Mesenchymal stem cell (in vitro differentiated cells and primary cell): ENCODE measurements around the gene ITIH3.

Source experiments
- DNase-seq: peaks from one replicate; pipeline ENCODE4 v3.0.0-alpha.2; 2013
- H2AFZ ChIP-seq: one replicate; pipeline ENCODE4 v1.6.1; 2013; ENCODE audit warnings: low read depth, mild to moderate bottlenecking, control low read depth, inconsistent platforms, low read length, moderate library complexity
- H2AK5ac ChIP-seq: 2 replicates; pipeline ENCODE4 v1.6.1; 2013; ENCODE audit warnings: low read length, moderate library complexity, mild to moderate bottlenecking, inconsistent platforms; ENCODE audit not compliant: severe bottlenecking
- H2BK120ac ChIP-seq: one replicate; pipeline ENCODE4 v1.6.1; 2013; ENCODE audit warnings: low read depth, mild to moderate bottlenecking, inconsistent platforms, low read length, moderate library complexity
- H2BK12ac ChIP-seq, 2 experiments: one replicate each; pipeline ENCODE4 v1.6.1; 2013; ENCODE audit warnings: inconsistent platforms in 2 of 2, low read length in 2 of 2, mild to moderate bottlenecking in 2 of 2, moderate library complexity in 2 of 2, control low read depth in 1 of 2
- H2BK15ac ChIP-seq: one replicate; pipeline ENCODE4 v1.6.1; 2013; ENCODE audit warnings: mild to moderate bottlenecking, low read depth, inconsistent platforms; ENCODE audit not compliant: poor library complexity, severe bottlenecking
- H2BK5ac ChIP-seq: 2 replicates; pipeline ENCODE4 v1.6.1; 2013; ENCODE audit warnings: low read depth, mild to moderate bottlenecking, low read length, control low read depth, inconsistent platforms; ENCODE audit not compliant: poor library complexity, severe bottlenecking
- H3K14ac ChIP-seq, 2 experiments: one replicate each; pipeline ENCODE4 v1.6.1; 2013; ENCODE audit warnings: inconsistent platforms in 2 of 2, low read length in 2 of 2, control low read depth in 1 of 2, mild to moderate bottlenecking in 1 of 2, moderate library complexity in 1 of 2
- H3K18ac ChIP-seq, 2 experiments: one replicate each; pipeline ENCODE4 v1.6.1; 2013; ENCODE audit warnings: inconsistent platforms in 2 of 2, low read length in 2 of 2, control low read depth in 1 of 2, low read depth in 1 of 2, mild to moderate bottlenecking in 1 of 2
- H3K23ac ChIP-seq, 2 experiments: one replicate each; pipeline ENCODE4 v1.6.1; 2013; ENCODE audit warnings: inconsistent platforms in 2 of 2, low read length in 2 of 2, mild to moderate bottlenecking in 2 of 2, moderate library complexity in 2 of 2, control low read depth in 1 of 2
- H3K27ac ChIP-seq: 2 replicates; pipeline ENCODE4 v1.5.1; 2013; ENCODE audit warnings: mild to moderate bottlenecking, moderate library complexity, low read length, control low read depth, inconsistent platforms; ENCODE audit not compliant: poor library complexity, severe bottlenecking
- H3K27me3 ChIP-seq, 2 experiments: 2 replicates each; pipeline versions ENCODE4 v1.6.1 to v1.7.0; 2013; ENCODE audit warnings: low read length in 2 of 2, mild to moderate bottlenecking in 2 of 2, moderate library complexity in 2 of 2, control low read depth in 1 of 2, inconsistent platforms in 1 of 2; ENCODE audit not compliant: control insufficient read depth in 1 of 2, insufficient read depth in 1 of 2
- H3K36me3 ChIP-seq, 2 experiments: 2 replicates each; pipeline versions ENCODE4 v1.6.1 to v1.7.0; 2013; ENCODE audit warnings: low read length in 2 of 2, control low read depth in 1 of 2, inconsistent platforms in 1 of 2, low read depth in 1 of 2, mild to moderate bottlenecking in 1 of 2; ENCODE audit not compliant: insufficient read depth in 2 of 2, control insufficient read depth in 1 of 2
- H3K4ac ChIP-seq, 2 experiments: one replicate each; pipeline ENCODE4 v1.6.1; 2013; ENCODE audit warnings: inconsistent platforms in 2 of 2, low read length in 2 of 2, mild to moderate bottlenecking in 2 of 2, moderate library complexity in 2 of 2, control low read depth in 1 of 2, low read depth in 1 of 2
- H3K4me1 ChIP-seq: 2 replicates; pipeline ENCODE4 v1.6.1; 2013; ENCODE audit warnings: low read depth, low read length, control low read depth; ENCODE audit not compliant: control insufficient read depth, insufficient read depth
- H3K4me2 ChIP-seq: 2 replicates; pipeline ENCODE4 v1.6.1; 2013; ENCODE audit warnings: low read length, mild to moderate bottlenecking, inconsistent platforms; ENCODE audit not compliant: poor library complexity, severe bottlenecking
- H3K4me3 ChIP-seq, 2 experiments: 2 replicates each; pipeline versions ENCODE4 v1.5.1 to v1.7.0; 2013; ENCODE audit warnings: low read length in 2 of 2, mild to moderate bottlenecking in 2 of 2, control low read depth in 1 of 2, low read depth in 1 of 2; ENCODE audit not compliant: insufficient read depth in 1 of 2
- H3K79me1 ChIP-seq: replicated peaks from 2 replicates; pipeline ENCODE4 v1.6.1; 2013; ENCODE audit warnings: mild to moderate bottlenecking, control low read depth, low read length, inconsistent platforms; ENCODE audit not compliant: poor library complexity, severe bottlenecking
- H3K9ac ChIP-seq: 2 replicates; pipeline ENCODE4 v1.7.0; 2013; ENCODE audit warnings: mild to moderate bottlenecking, low read length, moderate library complexity
- H3K9me3 ChIP-seq: 2 replicates; pipeline ENCODE4 v1.7.0; 2013; ENCODE audit warnings: mild to moderate bottlenecking, low read length; ENCODE audit not compliant: control insufficient read depth
- H4K8ac ChIP-seq: one replicate; pipeline ENCODE4 v1.6.1; 2013; ENCODE audit warnings: inconsistent platforms, mild to moderate bottlenecking, low read length, moderate library complexity
- H4K91ac ChIP-seq: one replicate; pipeline ENCODE4 v1.6.1; 2013; ENCODE audit warnings: mild to moderate bottlenecking, low read length, inconsistent platforms
- WGBS: methylation state at CpG from one replicate; pipeline ENCODE4 v1.1.7; 2013; ENCODE audit warnings: mixed read lengths; 5-methylcytosine and 5-hydroxymethylcytosine counted together

Gene ITIH3

DNA sequence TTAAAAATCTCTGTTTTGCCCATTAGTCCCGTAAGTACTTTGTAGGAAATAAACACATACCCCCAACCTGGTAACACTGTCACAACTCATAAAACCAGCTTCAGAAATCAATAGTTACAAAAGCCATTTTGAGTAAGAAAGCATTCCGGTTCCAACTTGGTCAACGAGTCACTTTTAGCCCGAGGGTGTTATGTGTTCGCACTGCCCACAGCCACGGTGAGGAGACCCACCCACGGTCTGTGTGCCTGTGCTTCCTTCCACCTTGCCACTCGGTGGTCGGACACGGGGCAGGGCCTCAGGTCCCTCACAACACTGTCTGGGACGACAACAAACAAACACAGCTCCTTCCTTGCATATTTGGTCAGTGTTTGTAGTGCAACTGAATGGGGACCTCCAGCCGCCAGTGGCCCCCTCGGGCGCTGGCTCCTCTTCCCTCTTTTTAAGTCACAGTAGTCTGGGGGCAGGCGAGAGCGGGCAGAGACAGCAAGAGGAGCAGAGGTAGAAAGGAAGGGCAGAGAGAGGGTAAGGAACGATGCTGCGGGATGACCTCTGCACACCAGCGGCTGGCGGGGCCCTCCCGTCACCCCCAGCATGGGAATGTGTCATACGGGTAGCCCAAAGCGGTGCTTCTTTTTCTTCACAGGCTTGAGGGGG lies 45.4 kb downstream of the ITIH3 start:
- WGBS = 89% methylated on average over 23 of the region's 23 CpGs
- peaks cover 14% of the 10 kb centered on the region for H3K4me1 ChIP-seq
- H2BK5ac ChIP-seq = no peak overlapping the region
- no peak for DNase-seq
- no peak overlapping the region for H2BK120ac ChIP-seq
- no peak overlapping the region for H4K8ac ChIP-seq
- H4K91ac ChIP-seq = no peak overlapping the region
- no peak overlapping the region for H3K4me3 ChIP-seq
- H2BK15ac ChIP-seq = no peak overlapping the region
- no peak overlapping the region for H3K14ac ChIP-seq
- no peaks in the 10 kb centered on the region for H3K9me3 ChIP-seq
- H3K18ac ChIP-seq = no peak overlapping the region
- no peaks in the 10 kb centered on the region for H3K79me1 ChIP-seq
- H2AK5ac ChIP-seq = no peak overlapping the region
- H2BK12ac ChIP-seq = no peak overlapping the region
- H3K23ac ChIP-seq = no peak overlapping the region
- peaks cover 40 to 55% of the 10 kb centered on the region in 2 experiments for H3K36me3 ChIP-seq
- H3K27me3 ChIP-seq = no peaks in the 10 kb centered on the region
- no peak overlapping the region for H3K4me2 ChIP-seq
- no peak overlapping the region for H2AFZ ChIP-seq
- H3K4ac ChIP-seq = no peak overlapping the region
- H3K27ac ChIP-seq = no peak overlapping the region
- H3K9ac ChIP-seq = no peak overlapping the region

DNA sequence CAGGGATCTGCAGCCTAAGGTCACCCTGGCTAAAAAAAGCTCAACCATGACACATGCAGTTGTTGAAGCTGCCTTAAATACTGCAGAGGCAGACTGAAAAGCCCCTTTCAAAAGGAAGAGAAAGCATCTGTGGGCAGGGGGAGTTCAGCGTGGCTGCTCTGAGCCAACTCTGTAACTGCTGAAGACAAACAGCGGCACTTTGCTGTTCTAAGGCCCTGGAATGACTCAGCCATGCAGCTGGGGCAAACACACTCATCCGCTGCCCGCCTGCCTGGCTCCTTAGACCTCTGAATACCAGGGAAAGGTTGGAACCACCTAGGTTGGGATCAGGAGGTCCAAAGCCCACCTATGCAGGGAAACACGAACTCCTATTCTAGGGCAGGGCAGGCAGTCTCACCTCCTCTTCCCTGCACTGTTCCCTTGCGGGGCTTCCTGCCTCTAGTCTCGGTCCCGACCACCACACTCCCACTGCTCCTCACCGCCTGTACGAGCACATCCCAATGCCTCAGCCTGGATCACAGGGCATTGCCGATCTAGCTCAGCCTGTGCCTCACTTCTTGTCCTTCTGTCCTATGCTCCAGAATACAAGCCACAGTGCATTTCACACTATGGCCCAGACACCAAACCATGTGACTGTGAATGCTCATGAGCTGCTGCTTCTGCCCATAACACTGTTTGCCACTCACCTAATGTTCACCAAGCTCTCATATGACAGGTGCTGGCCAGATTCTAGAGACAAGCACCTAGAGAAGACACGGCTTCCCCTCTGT lies 46.8 kb downstream of the ITIH3 start:
- Histone ChIP-seq H3K27me3 (no peaks in the 10 kb centered on the region), H2AFZ (no peak overlapping the region), H3K4me2 (no peak overlapping the region), H3K23ac (no peak overlapping the region), H3K4me1 (peaks cover 9% of the 10 kb centered on the region), H2BK15ac (no peak overlapping the region), H3K79me1 (no peaks in the 10 kb centered on the region), H3K14ac (no peak overlapping the region), H2BK120ac (no peak overlapping the region), H4K91ac (no peak overlapping the region), H3K9me3 (no peaks in the 10 kb centered on the region), H2BK5ac (no peak overlapping the region), H2BK12ac (no peak overlapping the region), H3K4me3 (no peak overlapping the region), H3K27ac (no peak overlapping the region), H3K4ac (no peak overlapping the region), H4K8ac (no peak overlapping the region), H3K9ac (no peak overlapping the region), H3K36me3 (peaks cover 36 to 56% of the 10 kb centered on the region in 2 experiments), H3K18ac (no peak overlapping the region), H2AK5ac (no peak overlapping the region)
- 93% methylated on average over 12 of the region's 12 CpGs for WGBS
- DNase-seq = no peak

DNA sequence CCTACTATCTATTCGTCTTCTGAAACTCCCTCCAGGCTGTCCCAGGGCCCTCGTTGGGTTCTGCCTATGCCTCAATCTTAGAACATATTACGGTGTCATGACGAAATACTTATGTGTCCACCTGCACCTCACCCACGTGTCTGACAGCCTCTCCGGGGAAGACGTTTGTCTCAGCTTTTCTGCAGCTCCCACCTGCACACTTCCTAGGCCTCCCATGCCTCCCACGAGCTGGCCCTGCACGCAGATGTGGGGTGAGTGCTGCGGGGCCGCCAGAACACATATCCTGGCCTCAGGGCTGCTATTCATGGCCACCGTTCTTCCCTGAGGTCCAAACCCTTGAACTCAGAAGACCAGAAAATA lies 47.4 kb downstream of the ITIH3 start:
- Histone ChIP-seq H2BK120ac (no peak overlapping the region), H3K18ac (no peak overlapping the region), H2BK15ac (no peak overlapping the region), H3K9me3 (no peaks in the 10 kb centered on the region), H3K4ac (no peak overlapping the region), H3K9ac (no peak overlapping the region), H4K8ac (no peak overlapping the region), H3K36me3 (peaks cover 36 to 60% of the 10 kb centered on the region in 2 experiments), H3K14ac (no peak overlapping the region), H3K4me3 (no peak overlapping the region), H3K23ac (no peak overlapping the region), H2AFZ (no peak overlapping the region), H3K4me2 (no peak overlapping the region), H2BK12ac (no peak overlapping the region), H2BK5ac (no peak overlapping the region), H3K27me3 (no peaks in the 10 kb centered on the region), H4K91ac (no peak overlapping the region), H2AK5ac (no peak overlapping the region), H3K4me1 (peaks cover 9% of the 10 kb centered on the region), H3K27ac (no peak overlapping the region), H3K79me1 (no peaks in the 10 kb centered on the region)
- WGBS = 87% methylated on average over 12 of the region's 12 CpGs
- DNase-seq = no peak

DNA sequence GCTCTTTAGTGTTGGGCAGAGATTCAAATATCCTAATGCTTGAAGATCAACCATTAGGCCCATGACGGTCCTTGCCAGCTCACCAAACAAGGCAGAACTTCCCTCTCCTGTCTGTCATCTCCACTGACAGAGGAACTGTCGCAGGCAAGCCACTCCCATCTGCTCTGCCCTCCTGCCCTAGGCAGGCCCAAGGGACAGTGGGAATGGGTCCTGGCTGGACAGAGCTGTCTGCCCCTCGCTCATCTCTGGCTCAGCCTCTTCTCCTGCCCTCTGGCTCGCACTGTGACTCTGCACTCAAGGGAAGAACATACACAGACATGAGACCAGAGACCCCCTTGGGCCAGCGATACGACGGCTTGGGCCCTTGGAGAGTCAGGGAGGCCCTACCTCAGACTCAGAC lies 47.8 kb downstream of the ITIH3 start:
- Histone ChIP-seq H3K14ac (no peak overlapping the region), H3K9me3 (no peaks in the 10 kb centered on the region), H3K27ac (no peak overlapping the region), H3K27me3 (no peaks in the 10 kb centered on the region), H3K36me3 (peaks cover 40 to 62% of the 10 kb centered on the region in 2 experiments), H3K18ac (no peak overlapping the region), H2BK15ac (no peak overlapping the region), H2BK120ac (no peak overlapping the region), H3K9ac (no peak overlapping the region), H2BK12ac (no peak overlapping the region), H3K23ac (no peak overlapping the region), H4K8ac (no peak overlapping the region), H2AK5ac (no peak overlapping the region), H4K91ac (no peak overlapping the region), H3K79me1 (no peaks in the 10 kb centered on the region), H2BK5ac (no peak overlapping the region), H3K4ac (no peak overlapping the region), H3K4me2 (no peak overlapping the region), H3K4me1 (peaks cover 9% of the 10 kb centered on the region), H2AFZ (no peak overlapping the region), H3K4me3 (no peak overlapping the region)
- 83% methylated on average over 7 of the region's 7 CpGs for WGBS
- DNase-seq = no peak
